Tongue (tissue), 2 donors: Measurements from ENCODE around the gene FRMD4B. TPM values are rescaled to one million over a fixed set of nuclear protein-coding genes. Genes with fewer than 3 reads are reported as not detected.

Experiments used
- DNase-seq: peaks from one replicate; pipeline ENCODE4 v3.0.0-alpha.2; 2015
- total RNA-seq: library from RNA; depleted of rRNA; stranded (reverse); fragments of >200 nt; gene quantifications from one replicate; pipeline ENCODE4 v1.2.3, GENCODE V29; 2014

FRMD4B gene
- total RNA-seq, 1 donor from 2014 or later, result 44.4 TPM

DNA sequence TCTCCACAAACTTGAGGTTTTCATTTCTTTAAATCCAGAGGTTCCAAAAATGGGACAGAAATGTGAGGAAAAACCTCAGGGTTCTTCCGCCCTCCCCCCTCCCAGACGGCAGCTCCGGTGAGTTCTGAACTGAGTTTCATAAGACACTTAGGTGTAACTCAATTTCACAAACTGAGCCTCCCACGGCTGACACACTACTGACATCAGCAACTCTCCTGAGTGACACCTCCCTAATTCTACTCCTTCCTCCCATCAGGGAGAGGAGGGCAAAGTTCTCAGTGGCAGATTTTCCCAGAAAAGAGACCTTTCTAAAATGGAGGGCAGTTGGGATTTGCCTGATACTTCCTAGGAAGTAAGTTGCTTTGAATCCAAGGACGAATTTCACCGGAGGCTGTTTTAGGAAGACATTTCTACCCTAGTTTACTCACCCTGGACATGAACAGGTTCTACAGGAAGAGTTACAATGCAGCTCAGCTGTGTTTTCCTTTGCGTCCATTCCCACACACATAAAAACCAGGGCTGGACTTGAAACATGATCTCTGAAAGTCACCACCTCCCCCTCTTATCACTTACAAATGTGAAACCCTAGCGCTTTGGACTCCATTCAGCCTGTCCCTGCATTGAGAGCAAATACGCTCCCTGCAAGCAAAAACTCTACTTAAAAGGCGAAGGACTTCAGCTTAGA is 185.4 kb downstream of the FRMD4B start:
- peak; percentile 63 for DNase-seq

DNA sequence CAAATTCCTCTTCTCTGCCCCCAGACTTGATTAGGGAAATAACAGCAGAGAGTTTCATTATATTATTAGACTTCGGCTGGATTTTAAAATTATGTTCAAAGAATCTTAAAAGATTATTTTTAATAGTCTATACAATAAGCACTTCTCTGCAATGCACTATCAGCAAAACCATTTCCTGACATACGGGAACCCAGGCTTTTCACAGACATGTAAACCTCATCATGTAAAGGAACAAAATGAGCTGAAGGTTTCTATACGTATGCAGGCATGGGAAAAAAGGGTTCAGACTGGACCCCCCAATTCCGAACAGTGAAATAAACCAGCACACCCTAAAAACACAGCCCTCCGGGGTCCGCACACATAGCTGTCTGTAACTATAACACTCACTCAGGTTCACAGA is 185.9 kb downstream of the FRMD4B start:
- DNase-seq, result no peak

DNA sequence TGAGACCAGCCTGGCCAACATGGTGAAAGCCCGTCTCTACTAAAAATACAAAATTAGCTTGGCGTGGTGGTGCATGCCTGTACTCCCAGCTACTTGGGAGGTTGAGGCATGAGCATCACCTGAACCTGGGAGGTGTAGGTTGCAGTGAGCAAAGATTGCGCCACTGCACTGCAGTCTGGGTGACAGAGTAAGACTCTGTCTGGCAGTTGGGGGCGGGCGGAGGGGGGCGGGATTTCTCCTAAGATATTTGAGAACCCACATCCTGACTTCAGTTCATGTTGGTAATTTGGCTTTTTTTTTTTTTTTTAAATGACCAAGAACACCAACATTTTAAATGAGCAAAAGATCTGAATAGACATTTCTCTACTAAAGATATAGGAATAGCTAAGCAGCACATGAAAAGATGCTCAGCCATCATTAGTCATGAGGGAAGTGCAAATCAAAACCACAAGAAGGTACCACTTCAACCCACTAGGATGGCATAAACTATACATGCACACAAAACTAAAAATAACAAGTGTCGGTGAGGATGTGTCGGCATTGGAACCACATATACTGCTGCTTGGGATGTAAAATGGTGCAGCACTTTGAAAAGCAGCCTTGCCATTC is 187.9 kb downstream of the FRMD4B start:
- no peak for DNase-seq

DNA sequence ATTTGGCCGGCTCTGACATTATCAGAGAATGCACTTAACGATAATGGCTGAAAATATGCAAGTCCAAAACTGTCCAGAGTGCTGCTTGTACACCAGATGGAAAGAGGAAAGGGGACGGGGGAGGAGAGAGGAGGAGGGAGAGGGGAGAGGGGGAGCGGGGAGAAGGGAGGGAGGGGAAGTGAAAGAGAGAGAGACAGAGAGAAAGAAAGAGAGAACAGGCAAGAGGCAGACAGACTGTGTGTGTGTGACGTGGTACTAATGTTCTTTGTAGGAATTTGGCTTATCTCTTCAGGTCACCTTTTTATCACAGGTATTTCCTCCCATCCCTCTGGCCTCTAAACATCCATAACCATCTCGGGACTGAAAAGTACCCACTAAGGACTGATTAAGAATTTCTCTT is 188.4 kb downstream of the FRMD4B start:
- DNase-seq, result no peak

DNA sequence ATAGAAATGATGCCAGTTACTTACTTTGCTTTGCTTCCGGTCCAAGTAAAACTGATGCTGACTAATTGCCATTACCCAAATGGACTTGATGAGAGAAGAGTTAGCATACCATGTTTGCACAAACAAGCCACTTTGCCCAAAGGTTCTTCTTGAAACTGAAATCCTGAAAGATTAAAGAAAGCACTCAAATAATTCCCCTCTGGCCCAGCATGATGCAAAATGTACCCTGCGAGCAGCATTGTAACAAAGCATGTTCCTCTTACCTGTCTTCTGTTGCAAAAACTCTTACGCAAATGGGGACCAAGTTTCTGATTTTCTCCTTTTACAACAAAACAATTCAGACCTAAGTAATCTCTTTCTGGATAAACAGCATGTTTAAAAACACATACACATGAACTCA is 189.0 kb downstream of the FRMD4B start:
- no peak for DNase-seq

DNA sequence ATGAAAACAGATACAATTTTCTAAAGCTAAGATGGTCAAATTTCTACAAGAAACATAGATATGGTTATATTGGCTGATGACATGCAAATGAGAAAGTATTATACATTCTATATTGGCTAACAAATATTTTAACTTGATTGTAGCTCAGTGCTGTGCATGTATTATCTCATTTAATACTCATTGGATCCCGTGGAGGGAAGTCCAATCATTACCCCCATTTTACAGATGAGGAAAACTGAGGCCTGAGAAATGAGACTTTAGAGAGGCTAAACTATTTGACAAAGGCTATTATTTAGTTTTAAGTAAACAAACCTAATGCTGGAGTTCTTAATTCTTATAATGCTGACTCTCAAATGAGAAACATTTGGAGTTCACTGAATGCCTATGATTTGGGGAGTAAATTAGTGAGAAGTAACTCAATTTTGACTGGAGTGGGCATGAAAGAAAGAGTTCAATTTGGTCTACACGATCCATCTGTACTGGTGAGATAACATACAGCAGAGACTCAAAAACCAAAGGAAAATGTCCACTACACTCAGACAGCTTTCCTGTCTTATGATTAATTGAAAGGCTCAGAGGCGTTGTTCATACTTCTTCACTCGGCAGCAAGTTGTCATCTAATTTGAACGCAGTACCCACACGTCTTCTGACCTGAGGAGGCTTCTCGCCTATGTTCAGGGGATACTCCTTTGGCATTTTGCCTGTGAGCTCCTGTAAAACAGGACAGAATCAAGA is 191.3 kb downstream of the FRMD4B start:
- no peak for DNase-seq

DNA sequence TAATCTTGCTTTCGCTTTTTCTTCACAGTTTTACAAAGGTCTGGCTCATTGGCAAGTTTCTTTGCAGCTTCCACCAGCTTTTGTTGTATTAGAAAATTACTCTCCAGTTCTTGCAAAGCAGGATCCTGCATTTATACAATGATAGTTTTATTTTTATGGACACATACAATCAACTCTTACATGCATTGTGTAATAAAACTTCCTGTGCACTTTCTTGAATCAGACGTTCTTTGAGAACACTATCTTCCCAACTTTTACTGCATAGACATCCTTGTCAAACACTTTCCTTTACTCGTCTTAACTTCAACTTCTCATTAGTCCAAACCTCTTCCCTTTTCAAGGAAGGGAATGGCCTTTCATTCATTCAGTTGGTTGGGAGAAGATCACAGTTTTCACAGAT is 192.1 kb downstream of the FRMD4B start:
- no peak for DNase-seq

DNA sequence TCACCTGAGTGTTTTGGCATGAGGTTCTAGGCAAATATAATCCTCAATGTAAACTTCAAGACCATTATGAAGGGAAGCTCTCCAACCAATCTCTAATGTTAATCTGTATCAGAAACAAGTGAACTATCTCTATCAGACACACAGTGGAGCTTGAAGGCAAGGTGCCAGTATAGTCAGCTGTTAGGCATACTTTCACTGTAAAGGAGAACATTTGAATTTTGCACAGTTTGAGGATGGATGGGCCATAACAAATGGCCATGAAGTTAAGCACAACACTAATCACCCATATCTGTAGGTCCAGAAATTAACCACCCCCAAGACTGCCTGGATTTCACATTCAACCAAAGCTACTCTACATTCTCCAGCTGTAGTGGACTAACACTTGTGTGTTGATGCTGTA is 194.4 kb downstream of the FRMD4B start:
- DNase-seq, result peak; percentile 83

DNA sequence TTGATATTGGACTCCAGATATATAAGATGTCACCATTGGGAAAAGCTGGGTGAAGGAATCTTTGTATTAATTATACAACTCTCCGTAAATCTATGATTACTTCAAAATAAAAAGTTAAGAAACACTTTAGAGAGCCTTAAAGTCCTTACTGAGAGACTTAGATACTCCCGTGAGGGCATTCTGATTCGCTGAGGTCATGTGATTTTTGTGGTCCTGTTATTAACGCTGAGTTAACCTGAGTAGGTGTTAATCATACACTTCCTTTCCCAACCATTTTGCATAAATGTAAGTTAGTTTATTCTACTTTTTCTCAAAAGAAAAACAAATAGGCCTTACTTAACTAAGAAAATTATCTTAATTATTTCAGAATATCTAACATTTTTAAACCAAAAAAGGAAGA is 196.4 kb downstream of the FRMD4B start:
- DNase-seq, result no peak

DNA sequence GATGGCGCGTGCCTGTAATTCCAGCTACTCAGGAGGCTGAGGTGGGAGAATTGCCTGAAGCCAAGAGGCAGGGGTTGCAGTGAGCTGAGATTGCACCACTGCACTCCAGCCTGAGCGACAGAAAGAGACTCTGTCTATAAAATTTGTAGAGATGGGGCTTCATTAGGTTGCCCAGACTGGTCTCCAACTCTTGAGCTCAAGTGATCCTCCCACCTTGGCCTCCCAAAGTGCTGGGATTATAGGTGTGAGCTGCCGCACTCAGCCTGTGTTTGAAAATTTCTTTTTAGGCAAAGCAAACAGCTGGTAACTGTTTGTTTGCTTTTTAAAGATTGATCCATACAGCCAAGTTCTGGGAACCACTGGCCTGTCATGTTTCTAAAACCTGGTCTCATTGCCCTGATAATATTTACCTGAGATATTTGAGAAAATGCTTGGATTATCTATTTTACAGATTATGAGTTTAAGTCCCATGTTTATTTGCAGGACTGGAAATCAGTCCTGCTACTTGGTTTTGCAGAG is 199.3 kb downstream of the FRMD4B start:
- no peak for DNase-seq

DNA sequence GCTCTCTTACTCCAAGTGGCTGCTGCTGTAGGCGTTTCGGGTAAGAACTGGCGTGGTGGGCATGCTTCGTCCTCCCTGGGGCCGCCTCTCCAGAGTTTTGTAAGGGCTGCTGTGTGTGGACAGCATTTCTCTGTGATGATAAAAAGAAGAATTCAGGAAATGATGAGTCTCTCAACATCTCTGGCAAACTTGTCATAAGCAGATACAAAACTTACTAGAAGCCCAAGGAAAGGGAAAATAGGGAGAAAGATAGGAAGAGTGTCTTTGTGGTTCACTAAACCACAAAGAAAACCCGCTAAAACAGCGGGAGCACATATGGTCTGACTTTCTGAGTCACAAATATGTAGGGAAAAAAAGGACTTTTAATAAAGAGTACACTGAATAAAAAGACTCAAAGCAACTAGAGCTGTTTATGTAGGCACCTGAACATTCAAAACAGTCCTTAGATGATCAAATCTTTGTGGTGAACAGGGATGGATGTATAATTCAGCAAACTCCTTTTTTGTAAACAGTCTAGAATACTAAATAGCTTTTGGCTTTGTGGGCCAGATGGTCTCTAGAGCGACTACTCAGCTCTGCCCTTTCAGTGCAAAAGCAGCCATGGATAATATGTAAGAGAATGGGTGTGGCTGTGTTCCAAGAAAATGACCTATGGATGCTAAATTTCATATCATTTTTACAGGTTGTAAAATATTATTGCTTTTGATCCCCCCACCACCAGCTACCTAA is 203.1 kb downstream of the FRMD4B start:
- DNase-seq, result no peak

DNA sequence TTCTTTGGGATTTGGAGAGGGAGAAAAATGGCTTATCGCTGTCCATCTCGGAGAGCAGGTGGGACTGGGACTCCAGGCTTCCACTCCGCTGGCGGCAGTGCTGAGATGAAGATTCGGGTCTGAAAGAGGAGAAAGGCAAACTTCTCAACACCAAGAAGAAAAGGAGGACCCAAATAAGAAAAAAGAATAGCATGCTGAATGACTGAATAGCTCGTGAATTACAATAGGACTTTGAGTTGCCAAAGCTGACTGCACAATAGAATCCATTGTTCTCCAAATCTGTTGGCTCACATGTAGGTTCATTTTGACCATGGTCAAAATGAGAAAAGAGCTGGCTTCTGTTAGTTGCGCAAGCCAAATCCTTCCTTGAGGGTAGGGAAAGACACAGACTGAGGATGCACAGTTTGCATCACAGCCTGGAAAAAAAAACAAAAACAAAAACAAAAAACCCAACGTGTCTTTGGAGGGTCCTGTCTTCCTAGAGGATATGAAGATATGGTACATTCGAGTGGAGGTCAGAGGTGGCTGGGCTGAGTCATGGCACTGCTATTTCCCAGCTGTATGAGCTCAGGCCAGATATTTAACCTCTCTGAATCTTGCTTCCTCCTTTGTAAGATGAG is 204.2 kb downstream of the FRMD4B start:
- DNase-seq, result no peak

DNA sequence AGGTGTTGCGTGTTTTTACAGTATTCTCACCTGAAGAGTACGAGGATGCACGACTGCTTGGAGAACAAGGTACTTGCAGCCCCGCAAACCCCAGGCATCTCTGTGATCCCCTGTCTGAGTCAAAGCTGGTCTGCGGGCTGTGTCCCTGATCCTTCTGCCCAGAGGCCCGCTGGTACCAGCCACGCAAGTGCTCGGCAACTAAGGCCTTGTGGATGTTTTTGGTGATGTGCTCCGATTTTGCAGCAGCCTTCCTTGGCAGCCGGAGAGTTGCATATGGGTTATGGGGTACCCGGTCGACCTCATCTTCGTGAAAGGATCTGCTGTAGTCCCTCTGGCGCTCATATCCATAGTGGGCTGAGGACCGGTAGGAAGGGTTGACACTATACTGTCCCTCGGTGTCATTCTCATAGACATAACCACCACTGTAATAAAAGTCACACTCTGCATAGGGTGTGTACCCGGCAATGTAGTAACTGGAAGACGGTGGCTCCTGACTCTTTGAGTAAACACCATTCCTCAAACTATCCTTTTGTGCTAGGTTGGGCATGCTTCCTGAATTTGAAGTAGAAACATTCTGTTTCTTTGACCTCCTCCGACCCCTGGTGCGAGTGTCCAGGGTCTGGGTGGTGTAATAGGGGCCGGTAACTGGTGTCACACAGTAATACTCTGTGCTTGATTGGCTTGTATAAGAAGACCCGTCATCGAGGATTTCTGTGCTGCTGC is 204.9 kb downstream of the FRMD4B start:
- DNase-seq, result no peak

DNA sequence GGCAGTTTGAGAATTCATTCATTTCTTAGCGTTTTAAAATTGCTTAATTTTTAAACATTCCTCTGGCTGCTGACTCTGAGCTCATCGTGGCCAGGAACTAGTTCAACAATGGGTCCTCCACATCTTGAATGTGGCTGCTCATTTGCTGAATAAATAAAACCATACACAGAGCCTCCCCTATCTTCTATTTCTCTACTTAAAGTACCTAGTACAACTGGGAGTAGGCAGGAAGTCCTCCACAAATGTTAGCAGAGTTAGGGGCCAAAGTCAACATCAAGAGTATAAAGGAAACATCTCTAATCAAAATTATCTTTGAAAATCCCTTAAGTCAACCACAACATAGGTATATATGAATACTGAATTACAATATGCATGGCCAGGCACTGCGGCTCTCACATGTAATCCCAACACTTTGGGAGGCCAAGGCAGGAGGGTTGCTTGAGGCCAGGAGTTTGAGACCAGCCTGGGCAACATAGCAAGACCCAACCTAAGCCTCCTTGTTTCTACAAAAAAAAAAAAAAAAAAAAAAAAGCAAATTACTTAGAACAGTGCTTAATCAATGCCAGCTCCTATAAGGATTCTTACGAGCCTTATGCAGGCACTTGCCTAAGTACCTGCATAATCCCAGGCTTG is 206.0 kb downstream of the FRMD4B start:
- DNase-seq, result no peak

DNA sequence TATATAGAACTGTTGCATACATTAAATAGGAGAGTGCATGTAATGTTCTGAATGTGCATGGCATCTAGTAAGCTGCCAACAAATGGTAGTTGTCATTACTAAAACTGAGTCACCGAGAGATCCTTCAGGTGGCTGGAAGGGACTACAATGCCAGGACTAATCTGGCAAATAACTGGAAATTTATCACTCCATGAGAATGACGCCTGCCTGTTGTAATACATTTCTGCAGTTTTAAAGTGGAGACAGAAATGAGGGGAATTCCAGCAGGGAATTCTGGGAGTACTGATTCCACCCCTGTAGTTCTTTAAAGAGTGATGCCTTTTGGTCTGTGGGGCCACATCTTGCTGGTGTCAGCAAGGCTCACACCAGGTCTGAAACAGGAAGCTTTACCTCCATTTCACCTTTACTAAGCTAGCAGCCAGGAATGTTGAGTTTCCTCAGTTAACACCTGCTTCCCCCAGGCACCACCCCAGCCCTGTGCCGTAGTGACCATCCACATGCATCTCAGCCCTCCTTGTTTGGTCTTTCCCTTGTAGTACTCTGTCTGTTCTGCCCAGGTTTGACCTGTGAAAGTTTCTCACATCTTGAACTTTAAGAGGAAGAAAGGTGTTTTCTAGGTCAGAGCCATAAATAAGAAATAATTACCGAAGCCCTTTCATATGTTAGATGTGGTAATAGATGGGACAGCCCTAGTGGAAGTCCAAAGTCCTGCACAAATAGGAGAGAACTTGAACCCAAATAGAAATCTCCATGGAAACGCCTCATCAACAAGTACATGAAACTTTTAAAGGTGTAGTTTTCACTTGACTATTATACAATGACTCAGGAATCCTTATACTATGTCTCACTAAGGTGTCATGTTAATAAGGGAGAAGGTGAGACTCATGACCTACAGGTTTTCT is 206.8 kb downstream of the FRMD4B start:
- no peak for DNase-seq

DNA sequence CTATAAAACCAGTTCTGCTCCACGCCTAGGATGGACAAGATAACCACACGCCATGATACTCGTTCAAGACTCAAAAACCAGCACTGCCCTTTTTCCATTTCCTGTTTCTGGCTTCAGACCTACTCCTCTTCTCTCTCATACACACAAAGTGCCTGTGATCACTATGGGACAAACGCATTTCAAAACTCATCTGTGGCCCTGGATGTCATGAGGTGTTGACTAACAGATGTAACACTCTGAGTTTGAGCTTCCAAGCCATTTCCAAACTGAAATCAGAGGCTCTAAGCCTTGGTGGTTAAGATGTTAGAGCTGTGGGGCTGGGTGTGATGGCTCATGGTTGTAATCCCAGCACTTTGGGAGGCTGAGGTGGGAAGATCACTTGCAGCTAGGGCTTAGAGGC is 207.8 kb downstream of the FRMD4B start:
- no peak for DNase-seq

DNA sequence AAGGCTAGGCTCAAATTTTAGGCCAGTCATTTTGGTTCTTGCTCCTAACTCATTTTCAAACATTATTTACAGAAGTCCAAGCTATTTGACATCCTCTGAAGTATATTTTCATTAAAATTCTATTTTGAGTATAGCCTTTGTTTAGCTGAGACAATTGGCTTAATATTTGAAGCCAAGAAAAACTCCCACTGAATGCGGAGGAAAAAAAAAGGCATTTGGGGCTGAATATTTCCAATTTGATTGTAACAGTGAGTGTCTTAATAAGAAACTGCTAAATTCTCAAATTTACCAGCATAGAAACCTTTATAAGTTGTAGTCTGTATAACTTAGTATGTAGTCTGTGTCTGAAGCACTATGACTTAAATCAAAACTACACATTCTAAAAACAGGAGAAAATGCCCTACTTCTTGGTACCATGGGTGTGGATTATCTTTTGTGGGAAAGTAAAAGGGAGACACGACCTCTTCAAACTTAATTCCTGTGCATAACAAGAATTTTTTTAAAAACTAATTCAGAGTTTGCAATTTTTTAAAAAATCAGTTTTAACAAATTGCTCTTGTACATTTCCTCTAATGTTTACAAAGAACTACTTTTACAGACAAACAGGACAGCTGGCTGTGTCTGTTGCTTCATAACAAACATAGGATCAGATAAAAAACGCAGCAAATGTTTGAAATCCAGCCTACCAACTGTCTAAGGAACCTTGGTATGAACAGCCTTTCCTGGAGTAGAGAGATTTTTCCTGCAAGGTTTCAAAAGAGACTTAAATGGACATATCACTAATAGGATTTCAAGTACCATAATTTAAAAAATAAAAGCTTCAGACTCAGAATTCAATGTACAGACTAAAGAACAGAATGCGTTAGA is 210.8 kb downstream of the FRMD4B start:
- DNase-seq, result peak; percentile 47

DNA sequence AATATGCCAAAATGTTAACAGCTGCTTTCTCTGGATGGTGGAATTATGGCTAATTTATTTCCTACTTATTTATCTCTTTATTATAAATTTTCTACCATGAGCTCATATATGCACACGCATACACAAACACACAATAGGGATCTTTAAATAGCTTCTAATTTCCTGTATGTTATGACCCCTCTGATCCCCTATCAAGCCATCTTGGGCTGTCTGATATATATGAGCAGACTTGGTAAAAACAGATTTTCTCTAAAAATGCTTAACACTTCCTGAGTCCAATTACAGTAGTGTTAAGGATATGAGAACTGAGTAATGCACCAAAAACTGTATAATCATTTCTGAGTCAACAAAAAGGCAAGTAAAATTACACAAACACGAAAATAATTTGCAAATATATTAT is 211.4 kb downstream of the FRMD4B start:
- no peak for DNase-seq

DNA sequence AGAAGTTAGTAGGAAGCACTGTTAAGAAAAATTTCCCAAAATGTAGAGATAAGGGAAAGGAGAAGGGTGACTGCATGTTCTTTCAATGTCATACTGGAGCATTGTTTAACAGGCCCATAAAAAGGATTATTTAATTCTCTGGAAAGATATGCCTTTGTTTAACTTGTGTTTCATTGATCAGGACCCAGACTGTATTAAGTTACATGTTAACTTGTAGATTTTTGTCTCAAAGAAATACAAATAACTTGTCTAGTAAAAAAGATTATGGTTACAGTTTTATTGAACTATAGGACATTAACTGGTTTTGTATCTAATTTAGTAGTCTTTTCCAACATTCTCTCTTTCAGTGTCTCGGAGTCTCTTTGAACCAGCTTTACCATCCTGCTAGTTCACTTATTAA is 213.8 kb downstream of the FRMD4B start:
- no peak for DNase-seq
